Activated T-cell treated with anti-CD3 and anti-CD28 coated beads for 4 hours (primary cell): ENCODE data around the gene KITLG.
"Not testable (repeated sequence)": the region's sequence is repeated elsewhere in the genome, so short reads cannot be mapped to it uniquely, and the experiment has no call there.

Experiments used
- DNase-seq: peaks from one replicate; pipeline ENCODE4 v3.0.0-alpha.2; 2020

The KITLG gene

GRCh38 chr12:88575361-88575970 lies 4.8 kb downstream of the KITLG start:
- DNase-seq = no peak

DNA sequence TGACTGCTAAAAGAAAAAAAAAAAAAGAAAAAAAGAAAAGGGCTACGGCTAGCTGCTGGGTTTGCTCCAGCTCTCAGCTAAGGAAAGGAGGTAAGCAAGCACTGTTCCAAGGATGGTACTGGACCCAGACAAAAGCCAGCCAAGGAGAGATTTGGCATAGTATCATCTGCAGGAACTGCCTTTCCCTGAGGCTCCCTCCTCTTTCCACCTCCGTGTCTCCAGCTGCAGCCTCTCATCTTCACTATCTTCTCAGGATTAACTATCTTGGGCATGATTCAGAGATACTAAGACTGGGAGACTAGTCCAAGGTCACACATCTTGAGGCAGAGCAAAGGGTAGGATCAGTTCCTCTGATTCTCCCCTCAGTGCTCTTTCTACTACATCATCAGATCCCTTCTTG lies 6.0 kb downstream of the KITLG start:
- DNase-seq = no peak

GRCh38 chr12:88573583-88573982 lies 6.7 kb downstream of the KITLG start:
- DNase-seq = no peak

DNA sequence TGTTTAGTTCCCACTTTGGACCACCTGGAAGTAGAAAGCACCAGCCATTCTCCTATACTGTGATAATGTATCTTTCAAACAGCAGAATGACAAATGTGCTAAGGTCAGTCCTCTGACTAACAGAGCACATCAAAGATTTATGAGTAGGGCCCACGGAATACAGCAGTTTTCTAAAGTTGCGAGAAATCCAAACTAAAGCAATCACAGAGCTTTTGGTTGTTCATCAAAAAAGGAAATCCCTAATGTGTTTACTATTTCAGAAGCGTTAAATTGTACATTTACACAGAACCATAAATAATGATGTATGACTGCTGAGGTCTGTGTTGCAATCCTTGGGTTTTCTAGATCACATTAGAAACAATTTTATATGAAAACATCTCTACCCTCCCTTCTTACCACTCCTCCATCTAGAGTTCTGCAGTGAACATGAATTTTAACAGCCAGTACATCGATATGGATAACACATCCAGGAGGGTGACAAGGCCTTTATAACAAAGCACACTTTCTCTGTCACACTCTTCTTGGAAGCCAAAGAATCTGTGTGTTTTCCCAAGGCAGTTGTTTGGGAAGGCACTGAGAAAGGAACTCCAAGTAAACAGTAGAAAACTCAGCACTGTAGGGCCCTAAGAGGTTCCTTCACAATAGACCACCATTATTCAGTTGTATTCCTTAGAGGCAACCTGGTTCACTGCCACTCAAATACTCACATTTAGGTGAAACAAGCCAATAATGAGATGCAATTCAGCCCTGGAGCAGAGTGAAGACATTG lies 7.3 kb downstream of the KITLG start:
- no peak for DNase-seq

- DNase-seq = no peak
Observed at GRCh38 chr12:88571543-88571942, 8.7 kb downstream of the KITLG start.

DNA sequence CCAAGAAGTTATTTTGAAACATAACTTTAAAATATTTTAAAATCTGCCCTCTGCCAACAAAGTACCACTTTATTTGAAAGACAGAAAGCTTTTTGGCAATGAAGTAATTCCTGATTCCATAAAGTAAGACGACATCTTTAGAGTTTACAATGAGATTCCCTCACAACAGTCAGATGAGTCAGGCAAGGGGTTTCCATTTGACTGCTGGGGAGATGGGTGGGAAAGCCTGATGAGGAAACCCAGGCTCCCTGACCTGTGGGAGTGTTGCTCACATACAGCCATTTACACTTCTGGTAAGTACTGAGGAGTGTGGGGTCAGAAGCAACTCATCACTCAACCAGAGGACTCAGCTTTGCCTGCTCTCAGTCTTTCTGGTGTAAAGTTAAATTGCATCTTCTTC lies 10.2 kb downstream of the KITLG start:
- no peak for DNase-seq

DNA sequence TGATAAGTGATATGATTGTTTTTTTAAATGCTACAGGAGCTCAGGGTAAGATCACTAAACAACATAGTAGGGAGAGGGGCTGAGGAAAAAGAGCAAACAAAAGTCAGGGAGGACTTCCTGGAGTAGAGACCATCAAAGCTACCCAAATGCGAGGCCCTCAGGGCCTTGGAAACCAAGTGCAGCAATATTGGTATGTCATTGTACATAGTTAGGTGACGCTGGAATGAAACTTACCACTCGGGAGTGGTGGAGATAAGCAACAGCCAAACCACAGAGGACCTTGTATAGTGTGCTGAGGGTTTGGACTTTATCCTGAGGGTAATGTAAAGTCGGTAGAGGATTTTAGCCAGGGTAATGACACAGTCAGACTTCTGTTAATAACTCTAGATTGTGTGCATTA lies 13.8 kb downstream of the KITLG start:
- DNase-seq = no peak

- DNase-seq = no peak
Observed at GRCh38 chr12:88562846-88563582, 17.3 kb downstream of the KITLG start.

GRCh38 chr12:88562151-88562550 lies 18.1 kb downstream of the KITLG start:
- DNase-seq = no peak

DNA sequence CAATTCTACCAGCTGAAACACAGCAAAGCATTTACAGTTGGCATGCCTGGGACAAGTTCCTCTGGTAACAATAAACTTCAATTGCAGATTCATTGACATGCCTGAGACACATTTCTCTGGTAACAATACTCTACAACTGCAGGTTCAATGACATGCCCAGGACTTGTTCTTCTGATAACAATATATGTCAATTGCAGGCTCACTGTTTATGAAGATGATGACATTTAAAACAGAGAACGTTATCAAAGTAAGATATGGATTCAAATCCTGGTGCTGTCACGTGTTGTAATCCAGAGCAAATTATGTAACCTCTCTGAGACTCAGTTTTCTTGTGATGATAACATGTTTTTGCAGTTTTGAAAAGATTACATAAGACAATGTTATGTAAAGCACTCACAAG lies 20.5 kb downstream of the KITLG start:
- DNase-seq = no peak

DNA sequence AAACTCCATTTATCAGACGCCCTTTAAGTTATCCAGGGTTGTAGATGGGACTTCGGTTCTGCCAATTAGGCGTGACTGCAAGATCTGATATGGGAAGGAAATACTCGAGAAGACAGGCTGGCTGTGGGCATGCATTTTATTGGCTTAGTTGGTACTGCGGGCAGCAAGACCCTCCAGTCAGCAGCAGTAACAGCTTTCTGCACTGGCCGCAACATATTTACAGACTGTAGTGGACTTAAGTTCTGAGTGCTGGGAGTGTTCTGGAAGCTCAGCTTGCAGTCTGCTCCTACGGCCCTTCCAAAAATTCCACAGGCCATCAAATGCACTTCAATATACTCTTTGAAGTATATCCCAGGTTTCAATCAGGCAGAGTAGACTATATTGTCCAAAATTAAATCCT lies 21.1 kb downstream of the KITLG start:
- no peak for DNase-seq

- DNase-seq = no peak
Observed at GRCh38 chr12:88558340-88558867, 21.9 kb downstream of the KITLG start.

DNA sequence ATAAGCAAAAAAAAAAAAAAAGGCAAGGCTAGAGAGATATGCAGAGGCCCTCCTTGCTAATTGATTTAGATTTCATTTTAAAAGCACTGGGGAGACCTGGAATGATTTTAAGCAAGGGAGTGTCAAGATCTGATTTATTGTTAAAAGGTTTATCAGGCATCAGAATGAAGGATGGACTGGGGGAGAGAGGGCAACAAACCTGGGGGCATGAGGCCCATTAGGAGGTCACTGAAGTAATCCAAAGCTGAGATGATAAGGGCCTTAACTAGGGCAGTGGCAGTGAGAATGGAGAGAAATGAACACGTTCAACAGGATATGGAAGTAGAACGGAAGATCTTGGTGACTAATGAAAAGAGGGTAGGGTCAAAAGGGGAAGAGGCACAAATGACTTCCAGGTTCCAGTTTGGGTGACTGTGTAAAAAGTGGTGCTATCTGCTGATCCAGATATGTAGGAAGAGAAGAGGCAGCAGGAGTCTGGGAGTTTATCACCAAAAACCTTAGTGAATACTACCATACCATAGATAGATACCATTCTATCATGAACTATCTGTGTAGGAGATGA lies 24.0 kb downstream of the KITLG start:
- no peak for DNase-seq

DNA sequence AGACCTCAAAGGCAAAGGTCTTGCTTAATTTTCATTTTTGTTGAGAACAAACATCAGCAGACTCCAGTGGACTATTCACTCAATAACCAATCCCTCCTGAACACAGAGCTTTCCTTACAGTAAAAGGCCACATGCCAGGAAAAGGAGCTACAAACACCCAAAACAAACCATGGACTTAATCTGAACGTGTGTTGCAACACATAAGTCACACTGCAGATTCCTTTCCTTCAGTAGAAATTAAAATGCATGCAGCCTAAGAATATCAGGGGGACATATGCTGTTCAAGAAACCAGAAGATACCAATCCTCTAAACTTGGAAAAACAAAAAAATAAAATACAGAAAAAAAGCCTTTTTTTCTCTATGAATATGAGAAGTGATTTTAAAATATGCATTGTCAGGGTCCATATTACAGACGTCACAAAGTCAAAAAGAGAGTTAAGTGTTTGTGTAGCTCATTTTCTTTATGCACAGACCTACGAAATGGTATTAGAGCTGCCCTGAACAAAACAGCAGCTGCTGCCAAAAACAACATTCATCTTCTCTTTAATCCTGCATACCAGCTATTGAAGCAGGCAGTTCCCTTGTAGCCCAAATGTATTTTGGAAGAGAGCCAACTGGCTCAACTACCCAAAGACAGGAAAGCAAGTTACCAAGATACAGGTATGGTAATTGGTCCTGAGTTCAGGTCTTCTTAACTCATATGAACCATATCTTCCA lies 26.2 kb downstream of the KITLG start:
- DNase-seq = no peak

- DNase-seq = no peak
Observed at GRCh38 chr12:88552610-88553079, 27.6 kb downstream of the KITLG start.

DNA sequence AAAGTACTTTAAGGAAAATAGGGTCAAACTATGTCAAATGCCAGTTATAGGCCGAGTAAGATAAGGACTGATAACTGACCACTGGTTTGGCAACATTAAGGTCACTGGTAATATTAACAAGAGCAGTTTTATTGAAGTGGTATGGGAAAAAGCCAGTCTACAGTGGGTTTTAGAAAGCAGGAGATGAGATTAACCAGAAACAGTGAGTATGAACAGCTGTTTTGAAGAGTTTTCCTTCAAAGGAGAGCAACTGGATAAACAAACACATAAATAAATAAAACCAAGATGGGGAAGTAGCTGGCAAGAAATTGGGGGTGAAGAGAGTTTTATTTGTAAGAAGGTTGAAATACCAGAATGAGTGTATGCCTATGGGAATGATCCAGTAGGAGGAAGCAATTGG lies 30.3 kb downstream of the KITLG start:
- DNase-seq = no peak

- DNase-seq = not testable (repeated sequence)
Observed at GRCh38 chr12:88547949-88548348, 32.3 kb downstream of the KITLG start.

DNA sequence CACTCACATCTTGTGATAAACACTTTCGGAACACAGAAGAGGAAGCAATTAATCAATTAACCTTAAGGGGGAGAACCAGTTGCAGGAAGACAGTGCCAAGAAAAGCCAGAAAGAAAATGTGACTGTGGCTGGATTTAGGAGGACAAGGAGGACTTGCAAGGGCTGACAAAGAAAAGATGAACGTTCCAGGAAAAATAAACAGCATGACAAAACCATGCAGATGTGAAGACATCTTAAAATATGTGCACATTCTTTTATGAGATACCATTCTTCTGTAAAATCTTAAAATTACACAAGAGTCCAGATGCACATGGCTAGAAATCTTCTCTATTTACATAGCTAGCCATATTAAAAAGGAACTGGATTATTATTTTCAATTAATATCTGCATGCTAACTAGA lies 33.4 kb downstream of the KITLG start:
- no peak for DNase-seq

DNA sequence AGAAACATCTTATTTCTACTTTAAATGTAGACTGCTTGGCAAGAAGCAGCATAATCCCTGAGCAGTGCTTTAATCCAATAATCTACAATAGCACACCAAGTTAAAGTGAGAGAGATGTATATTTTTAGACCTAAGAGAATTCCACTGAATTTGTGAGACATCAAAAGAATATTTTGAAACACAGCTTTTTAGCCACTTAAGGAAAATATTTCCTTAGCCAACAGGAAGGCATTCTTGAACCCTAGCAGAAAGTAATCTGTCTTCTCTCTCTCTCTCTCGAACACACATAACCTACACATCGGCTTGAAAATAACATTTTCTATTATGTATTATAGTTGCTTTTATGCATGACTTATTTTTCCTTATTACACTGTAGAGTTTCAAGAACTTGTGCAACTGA lies 34.0 kb downstream of the KITLG start:
- no peak for DNase-seq

GRCh38 chr12:88544991-88545980 lies 35.0 kb downstream of the KITLG start:
- DNase-seq = no peak

- no peak for DNase-seq
Observed at GRCh38 chr12:88539893-88540292, 40.4 kb downstream of the KITLG start.
